WTC11 (cell line): ENCODE results near the gene TBCE.

Experiments
- CREB1 ChIP-seq: sonication (generic); formaldehyde crosslinking; IDR thresholded peaks from 2 replicates; pipeline ENCODE4 v1.8.0; 2023; ENCODE audit warnings: mild to moderate bottlenecking, missing genetic modification reagents
- ELF4 ChIP-seq: sonication (generic); formaldehyde crosslinking; IDR thresholded peaks from 2 replicates; pipeline ENCODE4 v1.8.1; 2022; ENCODE audit warnings: low read depth, mild to moderate bottlenecking, moderate library complexity, missing genetic modification reagents
- ZBTB43 ChIP-seq: sonication (generic); formaldehyde crosslinking; IDR thresholded peaks from 2 replicates; pipeline ENCODE4 v1.8.1; 2023; ENCODE audit warnings: mild to moderate bottlenecking, missing genetic modification reagents
- TF ChIP-seq, protein P1 (sequence below): fragments of 200-600 bp; IDR thresholded peaks from 2 replicates; pipeline ENCODE4 v1.8.0; 2022; ENCODE audit warnings: antibody characterized with exemption

GRCh38 chr1:235358899-235359298 lies 8.3 kb upstream of the TBCE start:
- no peak for TF ChIP-seq CREB1 (CRISPR knock-in tag)
- TF ChIP-seq, protein P1, sequence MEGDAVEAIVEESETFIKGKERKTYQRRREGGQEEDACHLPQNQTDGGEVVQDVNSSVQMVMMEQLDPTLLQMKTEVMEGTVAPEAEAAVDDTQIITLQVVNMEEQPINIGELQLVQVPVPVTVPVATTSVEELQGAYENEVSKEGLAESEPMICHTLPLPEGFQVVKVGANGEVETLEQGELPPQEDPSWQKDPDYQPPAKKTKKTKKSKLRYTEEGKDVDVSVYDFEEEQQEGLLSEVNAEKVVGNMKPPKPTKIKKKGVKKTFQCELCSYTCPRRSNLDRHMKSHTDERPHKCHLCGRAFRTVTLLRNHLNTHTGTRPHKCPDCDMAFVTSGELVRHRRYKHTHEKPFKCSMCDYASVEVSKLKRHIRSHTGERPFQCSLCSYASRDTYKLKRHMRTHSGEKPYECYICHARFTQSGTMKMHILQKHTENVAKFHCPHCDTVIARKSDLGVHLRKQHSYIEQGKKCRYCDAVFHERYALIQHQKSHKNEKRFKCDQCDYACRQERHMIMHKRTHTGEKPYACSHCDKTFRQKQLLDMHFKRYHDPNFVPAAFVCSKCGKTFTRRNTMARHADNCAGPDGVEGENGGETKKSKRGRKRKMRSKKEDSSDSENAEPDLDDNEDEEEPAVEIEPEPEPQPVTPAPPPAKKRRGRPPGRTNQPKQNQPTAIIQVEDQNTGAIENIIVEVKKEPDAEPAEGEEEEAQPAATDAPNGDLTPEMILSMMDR: no peak
- TF ChIP-seq ELF4: no peak
- TF ChIP-seq ZBTB43: no peak
